ENCODE measurements around the gene KCNQ1.

KCNQ1 gene

GRCh38 chr11:2750682-2751522 lies 306.1 kb downstream of the KCNQ1 start:
- DNase-seq: peak in 3 of 14 donors; percentile 10 to 29 (median 11)

- no peak for DNase-seq
These were observed 306.9 kb downstream of the KCNQ1 start for GRCh38 chr11:2751523-2752203.

- no peak for DNase-seq
These were observed 307.5 kb downstream of the KCNQ1 start for GRCh38 chr11:2752204-2752770.

- DNase-seq: no peak
These were observed 308.1 kb downstream of the KCNQ1 start for GRCh38 chr11:2752923-2753322.

GRCh38 chr11:2754008-2754407 lies 309.2 kb downstream of the KCNQ1 start:
- no peak for DNase-seq

- no peak for DNase-seq
These were observed 310.3 kb downstream of the KCNQ1 start for GRCh38 chr11:2755071-2755470.

- no peak for DNase-seq
These were observed 313.9 kb downstream of the KCNQ1 start for GRCh38 chr11:2758751-2759150.

- no peak for DNase-seq
These were observed 314.7 kb downstream of the KCNQ1 start for GRCh38 chr11:2759228-2760195.

GRCh38 chr11:2760196-2760871 lies 315.5 kb downstream of the KCNQ1 start:
- no peak for DNase-seq

GRCh38 chr11:2761131-2762030 lies 316.6 kb downstream of the KCNQ1 start:
- no peak for DNase-seq

GRCh38 chr11:2762031-2762380 lies 317.2 kb downstream of the KCNQ1 start:
- no peak for DNase-seq

GRCh38 chr11:2762451-2762850 lies 317.6 kb downstream of the KCNQ1 start:
- no peak for DNase-seq

GRCh38 chr11:2763984-2764383 lies 319.2 kb downstream of the KCNQ1 start:
- DNase-seq: no peak

GRCh38 chr11:2765491-2765890 lies 320.7 kb downstream of the KCNQ1 start:
- DNase-seq: no peak

- DNase-seq: no peak
These were observed 321.4 kb downstream of the KCNQ1 start for GRCh38 chr11:2766166-2766565.

GRCh38 chr11:2767071-2767470 lies 322.3 kb downstream of the KCNQ1 start:
- no peak for DNase-seq

GRCh38 chr11:2767801-2768200 lies 323.0 kb downstream of the KCNQ1 start:
- DNase-seq: no peak

GRCh38 chr11:2768471-2769408 lies 323.9 kb downstream of the KCNQ1 start:
- DNase-seq: no peak

- DNase-seq: no peak
These were observed 324.7 kb downstream of the KCNQ1 start for GRCh38 chr11:2769409-2770095.

Measured in C1 segment of cervical spinal cord (tissue), 14 donors.